HG03520 (cell line): ENCODE data around the gene TAF1.
A peak's percentile ranks its signal among the peaks of the same experiment; 100 is the strongest.
"Not testable (repeated sequence)": the region's sequence is repeated elsewhere in the genome, so short reads cannot be mapped to it uniquely, and the experiment has no call there.

Experiments used
- ATAC-seq: cut with Tn5 transposase; IDR thresholded peaks from one replicate; pipeline ENCODE4 v1.9.1; 2021; ENCODE audit warnings: mild to moderate bottlenecking, moderate library complexity; ENCODE audit not compliant: unreplicated experiment

The TAF1 gene

DNA sequence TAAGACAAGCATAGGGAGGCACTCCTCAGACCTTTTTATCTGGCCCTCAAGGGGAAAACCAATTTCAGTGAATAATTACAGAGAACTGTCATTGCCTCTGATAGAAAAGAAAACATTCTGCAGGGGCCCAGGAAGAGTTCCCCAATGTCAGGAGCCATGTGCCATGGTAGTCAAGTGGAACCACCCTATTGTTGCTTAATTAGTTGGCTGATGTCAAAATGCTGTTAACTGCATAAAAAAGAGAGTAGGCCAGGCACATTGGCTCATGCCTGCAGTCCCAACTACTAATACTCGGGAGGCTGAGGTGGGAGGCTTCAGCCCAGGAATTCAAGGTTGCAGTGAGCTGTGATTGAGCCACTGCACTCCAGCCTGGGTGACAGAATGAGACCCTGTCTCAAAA, 138.2 kb downstream of the TAF1 start:
- no peak for ATAC-seq

DNA sequence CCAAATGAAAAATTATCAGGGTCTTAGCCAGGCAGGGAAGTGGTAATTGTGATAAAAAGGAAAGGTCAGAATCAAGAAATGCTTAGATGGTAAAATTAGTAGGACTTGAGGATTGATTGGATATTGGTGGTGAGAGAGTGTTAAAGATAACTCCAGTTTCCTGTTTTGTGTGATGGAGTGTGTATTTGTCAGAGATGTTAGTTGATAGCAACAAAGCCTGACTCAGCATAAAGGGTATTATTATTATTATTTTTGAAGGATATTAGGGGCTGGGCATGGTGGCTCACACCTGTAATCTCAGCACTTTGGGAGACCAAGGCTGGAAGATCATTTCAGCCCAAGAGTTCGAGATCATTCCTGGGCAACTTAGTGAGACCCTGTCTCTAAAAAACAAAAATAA, 143.1 kb downstream of the TAF1 start:
- ATAC-seq: no peak

- ATAC-seq: no peak
Observed at GRCh38 chrX:71510161-71510560, 144.0 kb downstream of the TAF1 start.

DNA sequence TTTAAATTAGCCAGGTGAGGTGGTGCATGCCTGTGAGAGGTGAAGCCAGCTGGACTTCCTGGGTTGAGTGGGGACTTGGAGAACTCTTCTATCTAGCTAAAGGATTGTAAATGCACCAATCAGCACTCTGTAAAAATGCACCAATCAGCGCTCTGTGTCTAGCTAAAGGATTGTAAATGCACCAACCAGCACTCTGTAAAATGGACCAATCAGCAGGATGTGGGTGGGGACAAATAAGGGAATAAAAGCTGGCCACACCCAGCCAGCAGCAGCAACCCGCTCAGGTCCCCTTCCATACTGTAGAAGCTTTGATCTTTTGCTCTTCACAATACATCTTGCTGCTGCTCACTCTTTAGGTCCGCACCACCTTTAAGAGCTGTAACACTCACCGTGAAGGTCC, 147.6 kb downstream of the TAF1 start:
- ATAC-seq: not testable (repeated sequence)

DNA sequence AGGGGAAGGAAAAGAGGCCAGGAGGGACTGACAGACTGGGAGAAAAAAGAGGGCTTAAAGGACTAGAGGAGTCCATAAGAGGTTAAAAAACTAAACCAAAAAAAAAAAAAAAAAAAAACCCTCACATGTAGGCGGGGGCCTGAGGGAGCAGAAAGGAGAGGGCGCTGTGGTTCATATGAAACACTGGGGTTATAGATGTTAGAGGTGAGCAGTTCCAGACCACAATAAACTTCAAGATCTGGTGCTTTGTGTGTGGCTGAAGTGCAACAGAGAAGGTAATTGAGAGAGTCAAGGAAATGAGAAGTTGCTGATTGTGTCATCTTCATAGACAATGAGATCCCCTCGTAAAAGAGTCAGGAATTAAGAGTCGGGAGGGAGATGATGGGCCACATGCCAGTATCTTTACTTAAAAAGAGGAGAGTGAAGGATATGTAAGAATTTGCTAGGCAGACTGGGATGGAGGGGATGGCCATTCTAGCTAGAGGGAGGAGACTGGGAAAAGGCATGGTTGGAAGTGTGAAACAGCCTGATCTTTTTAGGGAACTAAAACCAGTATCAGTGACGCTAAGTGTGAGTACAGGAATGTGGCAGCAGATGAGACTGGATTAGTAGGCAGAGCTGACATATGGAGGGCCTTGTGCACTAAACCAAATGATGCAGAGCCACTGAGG, 148.3 kb downstream of the TAF1 start:
- ATAC-seq: peak; percentile 56

- no peak for ATAC-seq
Observed at GRCh38 chrX:71515038-71515396, 148.9 kb downstream of the TAF1 start.
